H9 (cell line): ENCODE results near the gene ALDH1A2. TPM values are rescaled to one million over a fixed set of nuclear protein-coding genes. Genes with fewer than 3 reads are reported as not detected.

ENCODE experiments used
- DNase-seq: peaks from one replicate; pipeline ENCODE4 v3.0.0-alpha.2; 2017
- H2AFZ ChIP-seq: one replicate; pipeline ENCODE4 v1.6.1; 2013; ENCODE audit warnings: mild to moderate bottlenecking, low read length, control low read depth, moderate library complexity
- H2AK5ac ChIP-seq: 2 replicates; pipeline ENCODE4 v1.6.1; 2013; ENCODE audit warnings: low read length, control low read depth, mixed read lengths; ENCODE audit not compliant: insufficient read length
- H2BK120ac ChIP-seq: one replicate; pipeline ENCODE4 v1.6.1; 2013; ENCODE audit warnings: low read depth, mild to moderate bottlenecking, low read length, control low read depth, inconsistent platforms; ENCODE audit not compliant: poor library complexity, severe bottlenecking
- H2BK12ac ChIP-seq: 2 replicates; pipeline ENCODE4 v1.6.1; 2013; ENCODE audit warnings: low read length, control low read depth, mixed read lengths, low read depth; ENCODE audit not compliant: insufficient read length
- H2BK15ac ChIP-seq: 2 replicates; pipeline ENCODE4 v1.6.1; 2013; ENCODE audit warnings: low read depth, low read length, control low read depth
- H2BK20ac ChIP-seq: one replicate; pipeline ENCODE4 v1.6.1; 2013; ENCODE audit warnings: low read depth, mild to moderate bottlenecking, low read length, control low read depth, inconsistent platforms; ENCODE audit not compliant: poor library complexity, severe bottlenecking
- H2BK5ac ChIP-seq: 2 replicates; pipeline ENCODE4 v1.6.1; 2013; ENCODE audit warnings: low read length, control low read depth, mixed read lengths; ENCODE audit not compliant: insufficient read length
- H3K14ac ChIP-seq: 2 replicates; pipeline ENCODE4 v1.6.1; 2013; ENCODE audit warnings: low read length, control low read depth; ENCODE audit not compliant: insufficient read depth
- H3K18ac ChIP-seq: 2 replicates; pipeline ENCODE4 v1.6.1; 2013; ENCODE audit warnings: low read depth, mild to moderate bottlenecking, mixed read lengths, low read length, control low read depth; ENCODE audit not compliant: insufficient read length
- H3K23ac ChIP-seq: 2 replicates; pipeline ENCODE4 v1.6.1; 2013; ENCODE audit warnings: low read length, control low read depth, mixed read lengths, low read depth; ENCODE audit not compliant: insufficient read length
- H3K23me2 ChIP-seq: 2 replicates; pipeline ENCODE4 v1.6.1; 2013; ENCODE audit warnings: low read depth, mild to moderate bottlenecking, mixed read lengths, low read length, control low read depth; ENCODE audit not compliant: insufficient read length, poor library complexity, severe bottlenecking
- H3K27ac ChIP-seq: 2 replicates; pipeline ENCODE4 v1.5.1; 2013; ENCODE audit warnings: low read length, control low read depth, mixed read lengths, low read depth; ENCODE audit not compliant: insufficient read length
- H3K27me3 ChIP-seq: 2 replicates; pipeline ENCODE4 v1.6.1; 2013; ENCODE audit warnings: low read length, control low read depth, inconsistent platforms; ENCODE audit not compliant: insufficient read depth
- H3K4ac ChIP-seq: 2 replicates; pipeline ENCODE4 v1.6.1; 2013; ENCODE audit warnings: low read depth, mild to moderate bottlenecking, control low read depth, inconsistent platforms, low read length, moderate library complexity
- H3K4me1 ChIP-seq: 2 replicates; pipeline ENCODE4 v1.6.1; 2013; ENCODE audit warnings: low read length, control low read depth, inconsistent platforms; ENCODE audit not compliant: insufficient read depth
- H3K4me2 ChIP-seq: 2 replicates; pipeline ENCODE4 v1.6.1; 2013; ENCODE audit warnings: low read length, control low read depth, mixed read lengths; ENCODE audit not compliant: insufficient read length, insufficient read depth
- H3K56ac ChIP-seq: 2 replicates; pipeline ENCODE4 v1.6.1; 2013; ENCODE audit warnings: low read depth, mild to moderate bottlenecking, mixed read lengths, low read length, control low read depth; ENCODE audit not compliant: insufficient read length
- H3K79me1 ChIP-seq: 2 replicates; pipeline ENCODE4 v1.6.1; 2013; ENCODE audit warnings: low read depth, mild to moderate bottlenecking, moderate library complexity, low read length, control low read depth, inconsistent platforms; ENCODE audit not compliant: insufficient read depth, poor library complexity, severe bottlenecking
- H3K79me2 ChIP-seq: 2 replicates; pipeline ENCODE4 v1.6.1; 2013; ENCODE audit warnings: low read length, control low read depth, inconsistent platforms; ENCODE audit not compliant: insufficient read depth
- H3K9ac ChIP-seq: 2 replicates; pipeline ENCODE4 v1.6.1; 2013; ENCODE audit warnings: low read length, control low read depth, mixed read lengths; ENCODE audit not compliant: insufficient read length; ENCODE audit errors: extremely low read depth
- H3K9me3 ChIP-seq: one replicate; pipeline ENCODE4 v1.6.1; 2013; ENCODE audit warnings: low read depth, low read length, inconsistent platforms; ENCODE audit not compliant: control insufficient read depth
- H3T11ph ChIP-seq: one replicate; pipeline ENCODE4 v1.6.1; 2013; ENCODE audit warnings: mild to moderate bottlenecking, low read length, control low read depth, inconsistent platforms
- H4K20me1 ChIP-seq: one replicate; pipeline ENCODE4 v1.6.1; 2013; ENCODE audit not compliant: control insufficient read depth, insufficient read length, insufficient read depth
- H4K5ac ChIP-seq: 2 replicates; pipeline ENCODE4 v1.6.1; 2013; ENCODE audit warnings: low read depth, mild to moderate bottlenecking, mixed read lengths, low read length, control low read depth; ENCODE audit not compliant: insufficient read length
- H4K8ac ChIP-seq: replicated peaks from 2 replicates; pipeline ENCODE4 v1.6.1; 2013; ENCODE audit warnings: low read length, control low read depth, mixed read lengths, low read depth; ENCODE audit not compliant: insufficient read length
- H4K91ac ChIP-seq: 2 replicates; pipeline ENCODE4 v1.6.1; 2013; ENCODE audit warnings: low read depth, mild to moderate bottlenecking, moderate library complexity, mixed read lengths, low read length, control low read depth; ENCODE audit not compliant: insufficient read length
- H3K27ac Mint-ChIP-seq, 3 experiments: 2 replicates in 2 of 3; 3 replicates in 1 of 3; pipeline ENCODE4 v1.8.0; 2020 to 2021; ENCODE audit warnings: mixed read lengths in 3 of 3, mild to moderate bottlenecking in 1 of 3, moderate library complexity in 1 of 3
- H3K27me3 Mint-ChIP-seq: 2 replicates; pipeline ENCODE4 v1.8.0; 2021; ENCODE audit warnings: low read depth, mild to moderate bottlenecking, moderate library complexity, mixed read lengths
- H3K36me3 Mint-ChIP-seq, 3 experiments: 2 replicates in 2 of 3; 3 replicates in 1 of 3; pipeline ENCODE4 v1.8.0; 2020 to 2021; ENCODE audit warnings: low read depth in 3 of 3, mixed read lengths in 3 of 3; ENCODE audit not compliant: insufficient read depth in 1 of 3
- H3K4me1 Mint-ChIP-seq, 2 experiments: 2 replicates each; pipeline ENCODE4 v1.8.0; 2020; ENCODE audit warnings: mixed read lengths in 2 of 2
- H3K4me3 Mint-ChIP-seq, 2 experiments: 2 replicates in 1 of 2; 3 replicates in 1 of 2; pipeline ENCODE4 v1.8.0; 2020 to 2021; ENCODE audit warnings: mild to moderate bottlenecking in 2 of 2, mixed read lengths in 2 of 2, moderate library complexity in 1 of 2
- H3K9me3 Mint-ChIP-seq, 2 experiments: 2 replicates in 1 of 2; 3 replicates in 1 of 2; pipeline ENCODE4 v1.8.0; 2020; ENCODE audit warnings: mild to moderate bottlenecking in 2 of 2, mixed read lengths in 2 of 2, moderate library complexity in 1 of 2
- WGBS: extraction: QIAGEN DNeasy Blood & Tissue Kit; methylation state at CpG from one replicate; pipeline ENCODE4 v1.1.7; 2013; ENCODE audit warnings: missing lambda C conversion rate, low lambda C conversion rate, mixed read lengths; ENCODE audit not compliant: insufficient read length; ENCODE audit errors: extremely low coverage; 5-methylcytosine and 5-hydroxymethylcytosine counted together
- total RNA-seq: library from RNA; stranded (reverse); gene quantifications from 2 replicates; pipeline ENCODE4 v1.2.1, GENCODE V29; 2021
- TF ChIP-seq, protein P1 (sequence below): fragments of 200-600 bp; sonication (generic); conservative IDR thresholded peaks from 3 replicates; pipeline ENCODE4 v1.8.0; 2021; ENCODE audit warnings: antibody characterized with exemption, mild to moderate bottlenecking

ALDH1A2 gene
- total RNA-seq, 1 experiment from 2014 or later = 0.72 TPM

DNA sequence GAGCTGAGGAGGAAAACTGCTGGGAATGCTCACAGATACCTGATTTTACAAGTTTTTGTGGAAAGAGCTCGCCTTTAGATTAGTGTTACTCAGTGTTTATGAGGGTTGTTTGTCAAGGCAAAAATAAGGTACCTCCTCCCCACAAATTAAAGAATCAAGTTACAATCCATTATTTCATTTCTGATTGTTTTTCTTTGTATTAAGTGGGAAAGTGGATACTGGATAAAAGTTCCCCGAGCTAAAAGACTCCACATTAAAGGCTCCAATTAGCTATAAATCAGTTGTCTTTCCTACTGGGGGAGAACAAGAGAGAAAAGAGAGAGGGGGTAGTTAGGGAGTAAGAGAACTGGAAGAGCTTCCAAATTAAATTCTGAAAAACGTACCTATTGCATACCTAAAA lies 1.9 kb downstream of the ALDH1A2 start:
- Histone ChIP-seq H2AFZ (no peak overlapping the region), H3K27me3 (peaks cover 46% of the 10 kb centered on the region)

More for the DNA sequence above, 1.9 kb downstream of the ALDH1A2 start:
- Mint-ChIP-seq H3K4me3 (no peak overlapping the region; a peak in 1 of 5 replicates), H3K9me3 (peaks cover 0 to 9% of the 10 kb centered on the region in 2 experiments; a peak in 1 of 5 replicates), H3K27ac (no peak overlapping the region), H3K27me3 (peaks cover 93% of the 10 kb centered on the region), H3K4me1 (peaks cover 14 to 21% of the 10 kb centered on the region in 2 experiments), H3K36me3 (no peaks in the 10 kb centered on the region)
- Histone ChIP-seq H3K23ac (no peak overlapping the region), H3K27ac (no peak overlapping the region), H2BK120ac (no peak overlapping the region), H3K4me2 (no peak overlapping the region), H4K20me1 (no peaks in the 10 kb centered on the region), H3K9ac (no peak overlapping the region), H3T11ph (no peak overlapping the region), H3K9me3 (no peaks in the 10 kb centered on the region), H3K4me1 (no peaks in the 10 kb centered on the region), H3K14ac (no peak overlapping the region), H3K18ac (no peak overlapping the region), H4K5ac (no peak overlapping the region), H3K56ac (no peak overlapping the region), H4K91ac (no peak overlapping the region), H3K23me2 (peaks cover 12% of the 10 kb centered on the region), H3K79me1 (no peaks in the 10 kb centered on the region), H2BK5ac (no peak overlapping the region), H2BK15ac (no peak overlapping the region), H2BK12ac (no peak overlapping the region), H2AK5ac (no peak overlapping the region), H3K79me2 (no peaks in the 10 kb centered on the region), H4K8ac (no peak overlapping the region), H3K4ac (no peak overlapping the region), H2BK20ac (no peak overlapping the region)
- TF ChIP-seq, protein P1, sequence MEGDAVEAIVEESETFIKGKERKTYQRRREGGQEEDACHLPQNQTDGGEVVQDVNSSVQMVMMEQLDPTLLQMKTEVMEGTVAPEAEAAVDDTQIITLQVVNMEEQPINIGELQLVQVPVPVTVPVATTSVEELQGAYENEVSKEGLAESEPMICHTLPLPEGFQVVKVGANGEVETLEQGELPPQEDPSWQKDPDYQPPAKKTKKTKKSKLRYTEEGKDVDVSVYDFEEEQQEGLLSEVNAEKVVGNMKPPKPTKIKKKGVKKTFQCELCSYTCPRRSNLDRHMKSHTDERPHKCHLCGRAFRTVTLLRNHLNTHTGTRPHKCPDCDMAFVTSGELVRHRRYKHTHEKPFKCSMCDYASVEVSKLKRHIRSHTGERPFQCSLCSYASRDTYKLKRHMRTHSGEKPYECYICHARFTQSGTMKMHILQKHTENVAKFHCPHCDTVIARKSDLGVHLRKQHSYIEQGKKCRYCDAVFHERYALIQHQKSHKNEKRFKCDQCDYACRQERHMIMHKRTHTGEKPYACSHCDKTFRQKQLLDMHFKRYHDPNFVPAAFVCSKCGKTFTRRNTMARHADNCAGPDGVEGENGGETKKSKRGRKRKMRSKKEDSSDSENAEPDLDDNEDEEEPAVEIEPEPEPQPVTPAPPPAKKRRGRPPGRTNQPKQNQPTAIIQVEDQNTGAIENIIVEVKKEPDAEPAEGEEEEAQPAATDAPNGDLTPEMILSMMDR = no peak
- no peak for DNase-seq
- no CpG with 5 or more reads among the region's 3 CpGs for WGBS
